ENCODE data around the gene HDAC9.
A peak's percentile ranks its signal among the peaks of the same experiment; 100 is the strongest.

HDAC9 gene

DNA sequence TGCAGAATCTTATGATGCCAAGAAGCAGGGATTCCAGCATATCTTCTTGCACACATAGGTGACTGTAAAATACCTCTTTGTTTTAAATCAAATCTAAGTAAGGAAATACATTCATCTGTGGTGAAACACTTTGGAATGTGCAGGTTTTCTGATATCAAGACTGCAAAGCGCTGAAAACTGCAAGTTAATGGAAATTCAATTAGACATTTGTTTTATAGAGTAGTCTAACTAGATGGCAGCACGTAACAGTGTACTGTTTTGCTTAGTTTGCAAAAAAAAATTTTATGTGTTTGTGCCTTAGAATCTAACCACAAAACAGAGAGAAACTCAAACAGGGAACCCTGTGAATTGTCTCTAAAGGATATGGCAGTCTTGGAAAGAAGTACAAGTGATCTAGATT is 259.2 kb downstream of the HDAC9 start:
- H3K27ac ChIP-seq = no peak overlapping the region
- no peak for TF ChIP-seq ZFX (IDR thresholded peaks at IDR 0.05)
- TF ChIP-seq, protein P1, sequence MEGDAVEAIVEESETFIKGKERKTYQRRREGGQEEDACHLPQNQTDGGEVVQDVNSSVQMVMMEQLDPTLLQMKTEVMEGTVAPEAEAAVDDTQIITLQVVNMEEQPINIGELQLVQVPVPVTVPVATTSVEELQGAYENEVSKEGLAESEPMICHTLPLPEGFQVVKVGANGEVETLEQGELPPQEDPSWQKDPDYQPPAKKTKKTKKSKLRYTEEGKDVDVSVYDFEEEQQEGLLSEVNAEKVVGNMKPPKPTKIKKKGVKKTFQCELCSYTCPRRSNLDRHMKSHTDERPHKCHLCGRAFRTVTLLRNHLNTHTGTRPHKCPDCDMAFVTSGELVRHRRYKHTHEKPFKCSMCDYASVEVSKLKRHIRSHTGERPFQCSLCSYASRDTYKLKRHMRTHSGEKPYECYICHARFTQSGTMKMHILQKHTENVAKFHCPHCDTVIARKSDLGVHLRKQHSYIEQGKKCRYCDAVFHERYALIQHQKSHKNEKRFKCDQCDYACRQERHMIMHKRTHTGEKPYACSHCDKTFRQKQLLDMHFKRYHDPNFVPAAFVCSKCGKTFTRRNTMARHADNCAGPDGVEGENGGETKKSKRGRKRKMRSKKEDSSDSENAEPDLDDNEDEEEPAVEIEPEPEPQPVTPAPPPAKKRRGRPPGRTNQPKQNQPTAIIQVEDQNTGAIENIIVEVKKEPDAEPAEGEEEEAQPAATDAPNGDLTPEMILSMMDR (conservative IDR thresholded peaks at IDR 0.05) = peak; percentile 18; the same call in 1 of the 2 replicates

DNA sequence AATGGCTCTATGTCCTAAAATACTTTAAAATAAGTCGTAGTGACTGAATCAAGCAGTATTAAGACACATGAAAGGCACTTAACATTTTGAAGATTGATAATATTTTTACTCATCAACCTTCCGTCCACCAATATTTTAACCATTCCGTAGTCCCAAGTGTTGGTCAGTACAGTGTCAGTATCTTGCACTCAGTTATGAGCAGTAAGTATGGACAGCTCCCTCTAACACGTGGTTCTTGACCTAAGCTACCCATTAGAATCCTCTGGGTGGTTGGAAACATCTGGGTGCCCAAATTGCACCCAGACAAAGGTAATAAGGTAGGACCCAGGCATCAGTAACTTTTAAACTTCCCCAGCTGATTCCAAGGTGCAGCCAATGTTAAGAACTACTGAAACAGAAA is 260.2 kb downstream of the HDAC9 start:
- no peak for TF ChIP-seq ZFX (IDR thresholded peaks at IDR 0.05)
- TF ChIP-seq, protein P1 (conservative IDR thresholded peaks at IDR 0.05) = no peak
- H3K27ac ChIP-seq = no peak overlapping the region

DNA sequence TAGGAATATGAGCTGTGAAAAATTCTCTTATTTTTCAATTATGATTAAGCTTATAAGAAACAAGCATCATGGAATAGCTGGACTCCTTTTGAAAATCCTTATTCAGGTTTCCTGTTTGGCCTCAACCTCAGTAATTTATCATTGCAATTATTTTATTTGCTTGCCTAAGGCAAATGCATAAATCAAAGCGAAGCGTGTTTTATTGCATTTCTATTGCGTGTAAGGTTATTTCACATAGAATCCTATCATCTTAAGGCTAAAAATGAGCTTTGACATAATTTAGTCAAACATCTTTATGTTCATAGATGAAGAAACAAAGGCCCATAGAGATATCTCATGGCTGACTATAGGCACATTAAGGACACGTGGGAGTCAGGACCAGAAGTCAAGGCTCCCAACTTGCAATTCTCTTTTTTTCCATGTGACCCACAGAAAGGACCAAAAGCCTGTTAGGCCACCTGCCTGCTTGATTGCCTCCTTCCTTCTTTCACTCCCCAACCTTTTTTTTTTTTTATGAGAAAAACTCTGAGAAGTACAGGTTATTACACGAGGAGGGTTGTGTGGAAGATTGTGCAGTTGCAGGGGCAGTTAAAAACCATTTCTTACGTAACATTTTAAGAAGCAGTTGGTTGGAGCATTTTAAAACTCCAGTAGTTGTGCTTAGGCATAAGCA is 261.0 kb downstream of the HDAC9 start:
- H3K27ac ChIP-seq = no peak overlapping the region
- TF ChIP-seq, protein P1 (conservative IDR thresholded peaks at IDR 0.05) = no peak
- TF ChIP-seq ZFX (IDR thresholded peaks at IDR 0.05) = no peak

DNA sequence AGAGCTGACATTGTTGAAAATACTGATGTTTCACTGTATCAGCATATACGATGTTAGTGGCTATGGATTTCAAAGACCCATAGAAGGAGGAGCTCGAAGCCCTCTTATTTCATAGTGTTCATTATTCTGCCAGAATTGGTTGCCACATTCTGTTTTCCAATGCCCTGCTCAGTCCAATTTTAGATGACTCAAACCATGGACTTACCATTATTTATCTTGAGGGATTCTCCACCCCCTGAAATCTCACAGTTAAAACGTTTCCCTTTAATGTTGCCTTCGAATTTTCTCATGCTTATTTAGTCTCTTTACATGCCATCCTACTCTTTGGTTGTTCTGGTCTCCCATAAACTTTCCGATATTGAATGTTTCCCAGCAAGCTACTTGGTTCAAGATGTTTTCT is 264.5 kb downstream of the HDAC9 start:
- H3K27ac ChIP-seq = no peak overlapping the region
- TF ChIP-seq ZFX (IDR thresholded peaks at IDR 0.05) = no peak
- TF ChIP-seq, protein P1 (conservative IDR thresholded peaks at IDR 0.05) = no peak

DNA sequence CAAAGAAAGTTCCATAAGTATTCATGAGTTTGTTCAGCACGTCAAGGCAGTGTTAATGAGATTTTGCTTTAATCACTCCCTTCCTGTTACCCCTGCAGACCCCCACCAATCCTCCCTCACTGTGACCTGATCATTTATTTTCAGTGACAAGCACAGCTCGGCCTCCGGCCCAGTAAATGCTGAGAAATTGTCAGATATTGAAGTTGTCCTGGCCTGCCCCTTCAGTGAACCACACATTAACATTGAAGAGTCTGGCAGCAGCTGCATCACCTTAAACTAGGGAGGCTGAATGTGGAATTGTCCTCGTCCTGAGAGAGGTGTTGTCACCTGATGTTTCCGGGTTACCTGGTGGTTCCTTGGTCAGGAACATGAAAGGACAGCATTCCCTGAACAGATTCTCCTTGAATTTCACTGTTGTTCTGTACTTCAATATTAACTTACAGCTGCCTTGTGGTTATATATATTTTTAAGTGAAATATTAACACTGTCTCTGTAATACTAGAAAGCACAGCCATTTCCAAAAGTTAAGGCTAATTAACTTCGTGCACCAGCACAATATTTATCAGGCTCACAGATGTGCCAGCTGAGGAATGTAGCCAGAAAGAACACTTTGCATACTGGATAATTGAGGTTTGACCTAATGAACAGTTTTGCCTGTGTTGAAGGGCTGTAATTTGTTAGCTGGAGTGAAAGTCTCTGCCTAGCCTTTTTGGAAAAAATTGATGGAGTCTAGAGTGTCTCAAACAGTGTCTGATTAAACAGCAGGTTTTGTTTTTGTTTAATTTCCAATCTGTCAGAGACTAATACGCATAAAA is 265.3 kb downstream of the HDAC9 start:
- no peak overlapping the region for H3K27ac ChIP-seq
- no peak for TF ChIP-seq ZFX (IDR thresholded peaks at IDR 0.05)

DNA sequence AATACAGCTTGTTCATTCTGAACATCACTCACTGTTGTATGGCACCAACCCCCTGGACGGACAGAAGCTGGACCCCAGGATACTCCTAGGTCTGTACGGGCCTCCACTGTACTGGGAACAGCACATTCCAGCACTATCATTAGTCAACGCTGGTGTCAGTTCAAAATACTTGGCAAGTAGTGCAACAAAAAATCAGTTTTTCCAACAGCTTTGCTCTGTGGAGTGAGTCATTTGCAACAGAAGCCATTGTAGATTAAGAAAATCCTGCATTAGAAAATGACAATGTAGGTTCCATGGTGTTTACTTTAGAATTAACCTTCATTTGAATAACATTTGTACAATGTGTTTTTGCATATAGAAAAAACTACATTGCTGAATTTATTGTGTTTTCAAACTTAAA is 266.6 kb downstream of the HDAC9 start:
- no peak overlapping the region for H3K27ac ChIP-seq
- no peak for TF ChIP-seq ZFX (IDR thresholded peaks at IDR 0.05)
- TF ChIP-seq, protein P1 (conservative IDR thresholded peaks at IDR 0.05) = no peak

DNA sequence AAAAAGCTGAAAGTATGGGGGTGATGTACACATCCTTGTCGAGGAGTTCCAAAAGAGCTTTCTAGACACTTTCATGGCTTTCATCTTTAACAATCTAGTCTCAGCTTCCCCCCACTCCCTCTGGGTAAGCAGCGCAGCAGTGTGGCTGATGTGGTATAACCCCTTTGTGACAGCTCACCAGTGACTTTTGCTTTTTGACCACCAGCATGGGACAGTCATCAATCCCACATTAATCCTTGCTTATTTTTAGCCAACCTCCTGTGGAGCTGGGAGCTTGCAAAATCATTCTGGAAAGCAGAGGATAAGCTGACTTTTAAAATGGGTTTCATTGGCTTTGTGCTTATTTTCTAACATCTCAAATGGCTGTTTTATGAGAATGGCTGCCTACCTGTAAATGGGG is 272.7 kb downstream of the HDAC9 start:
- TF ChIP-seq, protein P1 (conservative IDR thresholded peaks at IDR 0.05) = no peak
- TF ChIP-seq ZFX (IDR thresholded peaks at IDR 0.05) = no peak
- no peak overlapping the region for H3K27ac ChIP-seq
